Measurements from ENCODE around the gene CEP104. TPM values are rescaled to one million over a fixed set of nuclear protein-coding genes. Genes with fewer than 3 reads are reported as not detected.

CEP104 gene
- total RNA-seq, 4 donors from 2014 or later, result 16.1 to 56.7 (median 39.6) TPM

DNA sequence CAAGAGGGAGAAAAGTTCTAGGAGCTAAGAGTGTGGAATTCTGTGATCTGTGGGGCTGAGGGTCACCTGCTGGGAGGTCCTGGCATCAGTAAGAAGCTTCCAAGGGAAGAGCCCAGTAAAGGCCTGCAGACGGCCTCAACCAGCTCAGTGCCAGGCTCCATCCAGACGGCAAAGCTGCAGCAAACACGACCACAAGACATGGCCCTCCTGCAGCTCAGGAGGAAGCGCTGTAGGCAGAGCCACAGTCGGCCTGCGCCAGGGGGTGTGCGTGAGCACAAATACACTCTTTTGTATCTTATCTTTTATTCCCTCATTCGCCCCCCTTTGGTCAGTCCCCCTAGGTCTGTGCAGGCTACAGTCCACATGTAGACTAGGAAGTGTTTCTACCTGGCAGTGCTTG, 29.7 kb upstream of the CEP104 start:
- H3K9me3 ChIP-seq, result no peaks in the 10 kb centered on the region
- no peak overlapping the region for H3K27ac ChIP-seq
- no peaks in the 10 kb centered on the region for H3K4me1 ChIP-seq
- H3K27me3 ChIP-seq, result no peaks in the 10 kb centered on the region
- peaks cover 69% of the 10 kb centered on the region for H3K36me3 ChIP-seq
- TF ChIP-seq POLR2A (IDR thresholded peaks at IDR 0.05) (no peak), POLR2AphosphoS5 (IDR thresholded peaks at IDR 0.05) (no peak), EP300 (IDR thresholded peaks at IDR 0.05) (no peak)
- TF ChIP-seq, protein P1, sequence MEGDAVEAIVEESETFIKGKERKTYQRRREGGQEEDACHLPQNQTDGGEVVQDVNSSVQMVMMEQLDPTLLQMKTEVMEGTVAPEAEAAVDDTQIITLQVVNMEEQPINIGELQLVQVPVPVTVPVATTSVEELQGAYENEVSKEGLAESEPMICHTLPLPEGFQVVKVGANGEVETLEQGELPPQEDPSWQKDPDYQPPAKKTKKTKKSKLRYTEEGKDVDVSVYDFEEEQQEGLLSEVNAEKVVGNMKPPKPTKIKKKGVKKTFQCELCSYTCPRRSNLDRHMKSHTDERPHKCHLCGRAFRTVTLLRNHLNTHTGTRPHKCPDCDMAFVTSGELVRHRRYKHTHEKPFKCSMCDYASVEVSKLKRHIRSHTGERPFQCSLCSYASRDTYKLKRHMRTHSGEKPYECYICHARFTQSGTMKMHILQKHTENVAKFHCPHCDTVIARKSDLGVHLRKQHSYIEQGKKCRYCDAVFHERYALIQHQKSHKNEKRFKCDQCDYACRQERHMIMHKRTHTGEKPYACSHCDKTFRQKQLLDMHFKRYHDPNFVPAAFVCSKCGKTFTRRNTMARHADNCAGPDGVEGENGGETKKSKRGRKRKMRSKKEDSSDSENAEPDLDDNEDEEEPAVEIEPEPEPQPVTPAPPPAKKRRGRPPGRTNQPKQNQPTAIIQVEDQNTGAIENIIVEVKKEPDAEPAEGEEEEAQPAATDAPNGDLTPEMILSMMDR (IDR thresholded peaks at IDR 0.05), result no peak
- no peak for DNase-seq (ENCODE audit: low spot score in 2 of 2)
- no peak overlapping the region for H3K4me3 ChIP-seq
- 90% methylated on average over 8 of the region's 8 CpGs for WGBS

GRCh38 chr1:3886106-3886670, 29.2 kb upstream of the CEP104 start:
- H3K27ac ChIP-seq, result no peak overlapping the region
- peaks cover 69% of the 10 kb centered on the region for H3K36me3 ChIP-seq
- no peaks in the 10 kb centered on the region for H3K27me3 ChIP-seq
- H3K4me1 ChIP-seq, result no peaks in the 10 kb centered on the region
- TF ChIP-seq POLR2AphosphoS5 (IDR thresholded peaks at IDR 0.05) (no peak), POLR2A (IDR thresholded peaks at IDR 0.05) (no peak), EP300 (IDR thresholded peaks at IDR 0.05) (no peak)
- TF ChIP-seq, protein P1 (IDR thresholded peaks at IDR 0.05), result no peak
- DNase-seq (ENCODE audit: low spot score in 2 of 2), result no peak
- no peaks in the 10 kb centered on the region for H3K9me3 ChIP-seq
- H3K4me3 ChIP-seq, result no peak overlapping the region
- WGBS, result 91% methylated on average over 15 of the region's 15 CpGs

- TF ChIP-seq EP300 (IDR thresholded peaks at IDR 0.05), result no peak
- no peak for TF ChIP-seq POLR2A (IDR thresholded peaks at IDR 0.05)
- TF ChIP-seq POLR2AphosphoS5 (IDR thresholded peaks at IDR 0.05), result no peak
- TF ChIP-seq, protein P1 (IDR thresholded peaks at IDR 0.05), result no peak
- DNase-seq (ENCODE audit: low spot score in 2 of 2), result no peak
- peaks cover 72% of the 10 kb centered on the region for H3K36me3 ChIP-seq
- H3K4me3 ChIP-seq, result no peak overlapping the region
- H3K9me3 ChIP-seq, result no peaks in the 10 kb centered on the region
- 87% methylated on average over 7 of the region's 7 CpGs for WGBS
- H3K27me3 ChIP-seq, result no peaks in the 10 kb centered on the region
- H3K4me1 ChIP-seq, result no peaks in the 10 kb centered on the region
- no peak overlapping the region for H3K27ac ChIP-seq
Measured at GRCh38 chr1:3885611-3886010, 28.6 kb upstream of the CEP104 start.

- H3K27ac ChIP-seq, result no peak overlapping the region
- DNase-seq (ENCODE audit: low spot score in 2 of 2), result no peak
Measured at GRCh38 chr1:3884966-3885365, 28.0 kb upstream of the CEP104 start.

GRCh38 chr1:3883194-3883925, 26.3 kb upstream of the CEP104 start:
- no peaks in the 10 kb centered on the region for H3K9me3 ChIP-seq
- no peaks in the 10 kb centered on the region for H3K27me3 ChIP-seq
- H3K36me3 ChIP-seq, result peaks cover 72% of the 10 kb centered on the region
- DNase-seq (ENCODE audit: low spot score in 2 of 2), result no peak
- TF ChIP-seq POLR2AphosphoS5 (IDR thresholded peaks at IDR 0.05) (no peak), POLR2A (IDR thresholded peaks at IDR 0.05) (no peak), EP300 (IDR thresholded peaks at IDR 0.05) (no peak)
- TF ChIP-seq, protein P1 (IDR thresholded peaks at IDR 0.05), result no peak
- no peak overlapping the region for H3K4me3 ChIP-seq
- H3K4me1 ChIP-seq, result no peaks in the 10 kb centered on the region
- 94% methylated on average over 18 of the region's 18 CpGs for WGBS
- no peak overlapping the region for H3K27ac ChIP-seq

More at GRCh38 chr1:3884966-3885365, 28.0 kb upstream of the CEP104 start:
- no peaks in the 10 kb centered on the region for H3K27me3 ChIP-seq
- peaks cover 71% of the 10 kb centered on the region for H3K36me3 ChIP-seq
- no peaks in the 10 kb centered on the region for H3K9me3 ChIP-seq
- TF ChIP-seq EP300 (IDR thresholded peaks at IDR 0.05) (no peak), POLR2A (IDR thresholded peaks at IDR 0.05) (no peak), POLR2AphosphoS5 (IDR thresholded peaks at IDR 0.05) (no peak)
- TF ChIP-seq, protein P1 (IDR thresholded peaks at IDR 0.05), result no peak
- H3K4me1 ChIP-seq, result no peaks in the 10 kb centered on the region
- 88% methylated on average over 13 of the region's 13 CpGs for WGBS
- H3K4me3 ChIP-seq, result no peak overlapping the region

Measured in suprapubic skin (tissue), 4 donors.